K562 (cell line): ENCODE results near the gene TMEM101. TPM values are rescaled to one million over a fixed set of nuclear protein-coding genes. Genes with fewer than 3 reads are reported as not detected.

ENCODE experiments used
- ATAC-seq: fragments of 200-7000 bp; cut with Tn5 transposase; 3 replicates; pipeline ENCODE4 v1.9.1; 2020; ENCODE audit warnings: moderate library complexity
- Bru-seq: library from RNA; stranded (reverse); fragments of 400-500 nt; gene quantifications from one replicate; lab custom pipeline; 2021; lab: Mats Ljungman, UMichigan
- BruChase-seq, 2 experiments: library from RNA; stranded (reverse); fragments of 400-500 nt; gene quantifications; one replicate each; lab custom pipeline; 2021; lab: Mats Ljungman, UMichigan
- BruUV-seq: library from RNA; stranded (reverse); fragments of 400-500 nt; replicated peaks from 2 replicates; lab custom pipeline; 2021; lab: Mats Ljungman, UMichigan
- CTCF ChIA-PET: fragments of 300-600 bp; formaldehyde crosslinking; extraction: SDS; loops from one replicate; lab custom pipeline; 2021; ENCODE audit warnings: low intra/inter-chr PET ratio; lab: Yijun Ruan, JAX
- POLR2A ChIA-PET: fragments of 300-600, 350-650 bp; sonication (Branson Sonifier 250); formaldehyde crosslinking; extraction: SDS; loops from one replicate; lab custom pipeline; 2021; ENCODE audit warnings: antibody characterized with exemption, inconsistent platforms; lab: Yijun Ruan, JAX
- DNase-seq, 4 experiments: peaks; one replicate each; pipeline versions ENCODE4 v3.0.0 to v3.0.0-alpha.2; 2011 to 2018; ENCODE audit warnings: low spot score in 3 of 4, mixed read lengths in 3 of 4; ENCODE audit errors: extremely low read depth in 1 of 4
- FAIRE-seq: peaks from 2 replicates; lab custom pipeline; 2011; peaks lifted over from hg19 to GRCh38; lab: Jason Lieb, UNC
- H2AFZ ChIP-seq: 2 replicates; pipeline ENCODE4 v1.6.0; 2011; ENCODE audit warnings: low read depth, low read length, control low read depth, inconsistent platforms
- H3K27ac ChIP-seq: fragments of 200-600 bp; 3 replicates; pipeline ENCODE4 v1.8.0; 2011; ENCODE audit warnings: low read depth, mild to moderate bottlenecking, control low read depth, inconsistent platforms, low read length, moderate library complexity, mixed read lengths; ENCODE audit errors: extremely low read depth
- H3K27me3 ChIP-seq, 2 experiments: fragments of 300-600 bp in 1 of 2; 2 replicates in 1 of 2; 3 replicates in 1 of 2; pipeline versions ENCODE4 v1.6.0 to v1.8.0; 2011; ENCODE audit warnings: inconsistent platforms in 2 of 2, low read length in 2 of 2, mild to moderate bottlenecking in 1 of 2, mixed read lengths in 1 of 2, moderate library complexity in 1 of 2; ENCODE audit not compliant: control insufficient read depth in 2 of 2, insufficient read depth in 2 of 2
- H3K36me3 ChIP-seq: fragments of 300-600 bp; 3 replicates; pipeline ENCODE4 v1.8.0; 2011; ENCODE audit warnings: mild to moderate bottlenecking, low read length, inconsistent platforms; ENCODE audit not compliant: control insufficient read depth, insufficient read depth
- H3K4me1 ChIP-seq, 2 experiments: fragments of 200-600 bp in 1 of 2; replicated peaks in 1 of 2; 2 replicates in 1 of 2; 3 replicates in 1 of 2; pipeline versions ENCODE4 v1.5.1 to v1.8.0; 2011; ENCODE audit warnings: inconsistent platforms in 2 of 2, low read length in 2 of 2, mild to moderate bottlenecking in 1 of 2, mixed read lengths in 1 of 2, moderate library complexity in 1 of 2; ENCODE audit not compliant: control insufficient read depth in 2 of 2, insufficient read depth in 2 of 2
- H3K4me2 ChIP-seq: 2 replicates; pipeline ENCODE4 v1.6.1; 2011; ENCODE audit warnings: low read length, control low read depth, inconsistent platforms, mixed read lengths; ENCODE audit not compliant: insufficient read depth
- H3K4me3 ChIP-seq: fragments of 200-600 bp; sonication (generic), shearing (Covaris generic); 2 replicates; pipeline ENCODE4 v1.5.1; 2016; ENCODE audit warnings: control low read depth, inconsistent platforms
- H3K79me2 ChIP-seq: fragments of 200-600 bp; 3 replicates; pipeline ENCODE4 v1.8.0; 2011; ENCODE audit warnings: low read length, inconsistent platforms; ENCODE audit not compliant: control insufficient read depth, insufficient read depth
- H3K9ac ChIP-seq, 2 experiments: 2 replicates each; pipeline versions ENCODE4 v1.6.0 to v1.6.1; 2011; ENCODE audit warnings: low read depth in 2 of 2, low read length in 2 of 2, control low read depth in 1 of 2, inconsistent platforms in 1 of 2, mild to moderate bottlenecking in 1 of 2, mixed read lengths in 1 of 2; ENCODE audit not compliant: insufficient read depth in 1 of 2
- H3K9me1 ChIP-seq: one replicate; pipeline ENCODE4 v1.6.0; 2011; ENCODE audit warnings: inconsistent platforms, mild to moderate bottlenecking, low read length, moderate library complexity; ENCODE audit not compliant: control insufficient read depth, insufficient read depth
- H3K9me3 ChIP-seq: replicated peaks from 2 replicates; pipeline ENCODE4 v1.5.1; 2011; ENCODE audit warnings: low read depth, low read length, inconsistent platforms; ENCODE audit not compliant: control insufficient read depth, insufficient read depth
- H4K20me1 ChIP-seq: replicated peaks from 2 replicates; pipeline ENCODE4 v1.6.1; 2011; ENCODE audit warnings: low read length, inconsistent platforms, mixed read lengths; ENCODE audit not compliant: control insufficient read depth, insufficient read depth
- BRCA1 ChIP-seq, 2 experiments: fragments of 450-650 bp in 1 of 2; sonication (generic) in 1 of 2; formaldehyde crosslinking in 1 of 2; IDR thresholded peaks; 2 replicates each; pipeline versions ENCODE4 v1.5.0 to v1.6.1; 2017 to 2020; ENCODE audit warnings: mild to moderate bottlenecking in 1 of 2, missing genetic modification reagents in 1 of 2
- ETS1 ChIP-seq: conservative IDR thresholded peaks from 2 replicates; pipeline ENCODE4 v1.6.1; 2011; ENCODE audit warnings: low read depth, mild to moderate bottlenecking, low read length; ENCODE audit not compliant: control insufficient read depth
- HDAC1 ChIP-seq, 2 experiments: fragments of 450-650 bp; IDR thresholded peaks; 2 replicates each; pipeline ENCODE4 v1.6.1; 2016 to 2017; ENCODE audit warnings: inconsistent platforms in 1 of 2, mild to moderate bottlenecking in 1 of 2, moderate library complexity in 1 of 2
- HEY1 ChIP-seq: fragments of 250-450 bp; sonication (Bioruptor Pico); IDR thresholded peaks from 2 replicates; pipeline ENCODE4 v1.5.0; 2020; ENCODE audit warnings: mild to moderate bottlenecking, moderate library complexity, borderline replicate concordance
- KDM4B ChIP-seq, 2 experiments: fragments of 450-650 bp in 1 of 2; sonication (generic) in 1 of 2; IDR thresholded peaks; 2 replicates each; pipeline ENCODE4 v1.6.1; 2016 to 2017; ENCODE audit warnings: borderline replicate concordance in 2 of 2, antibody characterized with exemption in 1 of 2, low read depth in 1 of 2, mild to moderate bottlenecking in 1 of 2
- MAFG ChIP-seq: fragments of 450-650 bp; conservative IDR thresholded peaks from 2 replicates; pipeline ENCODE4 v1.6.1; 2016; ENCODE audit warnings: missing genetic modification characterization, missing compliant biosample characterization
- MAFK ChIP-seq: IDR thresholded peaks from 2 replicates; pipeline ENCODE4 v1.6.1; 2011; ENCODE audit warnings: low read length, improper control_type of control experiment
- MECOM ChIP-seq: fragments of 250-450 bp; sonication (Bioruptor Pico); IDR thresholded peaks from 2 replicates; pipeline ENCODE4 v1.8.0; 2022; ENCODE audit warnings: inconsistent platforms
- NCOR1 ChIP-seq: fragments of 450-650 bp; IDR thresholded peaks from 2 replicates; pipeline ENCODE4 v1.6.1; 2016; ENCODE audit warnings: mild to moderate bottlenecking, moderate library complexity
- POLR3A ChIP-seq: IDR thresholded peaks from 2 replicates; pipeline ENCODE4 v1.6.1; 2011; ENCODE audit warnings: borderline replicate concordance, mild to moderate bottlenecking, moderate library complexity; ENCODE audit not compliant: insufficient read length, insufficient read depth; ENCODE audit errors: extremely low read depth
- TARDBP ChIP-seq: fragments of 450-650 bp; IDR thresholded peaks from 2 replicates; pipeline ENCODE4 v1.6.1; 2016
- TCF7L2 ChIP-seq: fragments of 150-350 bp; IDR thresholded peaks from 2 replicates; pipeline ENCODE4 v1.6.1; 2016; ENCODE audit warnings: low read depth, mild to moderate bottlenecking, low read length, moderate library complexity
- ZNF24 ChIP-seq: fragments of 450-650 bp; IDR thresholded peaks from 2 replicates; pipeline ENCODE4 v1.6.1; 2016
- ZNF695 ChIP-seq: fragments of 450-650 bp; formaldehyde crosslinking; IDR thresholded peaks from 2 replicates; pipeline ENCODE4 v1.4.0; 2020; ENCODE audit warnings: mild to moderate bottlenecking, moderate library complexity
- ZNF75A ChIP-seq: fragments of 450-650 bp; formaldehyde crosslinking; IDR thresholded peaks from 2 replicates; pipeline ENCODE4 v1.4.0; 2020; ENCODE audit warnings: mild to moderate bottlenecking
- WGBS: fragments of 100-300 bp; shearing (Covaris generic); methylation state at CpG from one replicate; pipeline ENCODE4 v1.1.6; 2016; ENCODE audit warnings: low coverage, mixed read lengths; ENCODE audit not compliant: insufficient coverage; ENCODE audit errors: missing lambda C conversion rate; 5-methylcytosine and 5-hydroxymethylcytosine counted together
- in situ Hi-C: fragments of 300-500 bp; cut with MboI; formaldehyde crosslinking; loops from 4 replicates; pipeline ENCODE4 v1.15.0; 2018; ENCODE audit warnings: inconsistent platforms, mixed read lengths
- intact Hi-C: fragments of 100-400 bp; cut with micrococcal nuclease; formaldehyde crosslinking; loops from 2 replicates; pipeline ENCODE4 v1.14.2; 2022
- long read RNA-seq, 3 experiments: library from polyadenylated mRNA in 2 of 3; library from RNA in 1 of 3; unstranded in 2 of 3; stranded (forward) in 1 of 3; transcript quantifications; one replicate each; pipeline ENCODE4 v2.0.0, GENCODE V29; 2019 to 2022
- polyA minus RNA-seq, 3 experiments: library from RNA; depleted of rRNA, polyadenylated mRNA; stranded (reverse); fragments of >200 nt; gene quantifications; 2 replicates each; pipeline ENCODE4 v1.2.3, GENCODE V29; 2011
- polyA plus RNA-seq, 8 experiments: library from polyadenylated mRNA; depleted of rRNA in 4 of 8; stranded (reverse) in 5 of 8; unstranded in 3 of 8; fragments of >200 nt; fragmentation: Nextera tagmentation in 2 of 8; fragmentation: Illumina TruSeq in 1 of 8; extraction: Ambion mirVana in 2 of 8; extraction: Trizol in 1 of 8; gene quantifications; 2 replicates each; pipeline versions ENCODE4 v1.2.1 to v1.2.3, GENCODE V29; 2011 to 2014; ENCODE audit warnings: inconsistent platforms in 1 of 8, missing spikeins in 1 of 8
- total RNA-seq, 7 experiments: library from RNA; depleted of rRNA in 6 of 7; stranded (reverse); fragments of >200 nt in 6 of 7; fragmentation: Illumina TruSeq in 2 of 7; extraction: Trizol in 2 of 7; gene quantifications; 2 replicates each; pipeline versions ENCODE4 v1.2.1 to v1.2.3, GENCODE V29; 2011 to 2021; ENCODE audit warnings: low replicate concordance in 1 of 7

Gene TMEM101
- 29.2 and 76.2 TPM in 2 replicates for total RNA-seq (2011; cell fraction: chromatin; rRNA removed; ENCODE audit: low replicate concordance)
- total RNA-seq (2011; cell fraction: nucleolus; rRNA removed): 97.2 and 110 TPM in 2 replicates
- total RNA-seq (2011; cell fraction: nucleoplasm; rRNA removed): 81.8 and 82.7 TPM in 2 replicates
- 42.8 and 45.1 TPM in 2 replicates for total RNA-seq (2014; rRNA removed)
- total RNA-seq (2014; rRNA removed; fragmentation: Illumina TruSeq; extraction: Trizol): 17.8 and 22.4 TPM in 2 replicates
- total RNA-seq (2015; rRNA removed; fragmentation: Illumina TruSeq; extraction: Trizol): 27.2 and 30.8 TPM in 2 replicates
- total RNA-seq (2021): 35.6 and 37.8 TPM in 2 replicates
- 35.4 and 49.7 TPM in 2 replicates for polyA plus RNA-seq (2011; rRNA removed)
- polyA plus RNA-seq (2011; cell fraction: cytosol; rRNA removed): 81.1 and 94.4 TPM in 2 replicates
- 33.4 and 33.8 TPM in 2 replicates for polyA plus RNA-seq (2011; cell fraction: nucleus; rRNA removed)
- polyA plus RNA-seq (2012): 39.5 and 56.3 TPM in 2 replicates
- 21.2 and 31.4 TPM in 2 replicates for polyA plus RNA-seq (2014; fragmentation: Illumina TruSeq; extraction: Trizol)
- polyA plus RNA-seq (2014; fragmentation: Nextera tagmentation; extraction: Ambion mirVana): 100 to 1,000 TPM in 1 of 2 experiments, 10 to 100 TPM in 1; 79.4 to 110 TPM
- polyA plus RNA-seq (2014; rRNA removed): 50.9 and 55.7 TPM in 2 replicates
- 34.9 and 37.8 TPM in 2 replicates for polyA minus RNA-seq (2011; rRNA and poly(A)+ RNA removed)
- 18.9 and 27.4 TPM in 2 replicates for polyA minus RNA-seq (2011; cell fraction: cytosol; rRNA and poly(A)+ RNA removed)
- 13.7 and 19.7 TPM in 2 replicates for polyA minus RNA-seq (2011; cell fraction: nucleus; rRNA and poly(A)+ RNA removed)
- percentile 64 among the genes with signal in this experiment for Bru-seq, nascent RNA
- percentile 61 among the genes with signal in this experiment for BruChase-seq, experiment 1, labeled RNA remaining after a 2-hour chase
- BruChase-seq, experiment 2, labeled RNA remaining after a 6-hour chase: percentile 63 among the genes with signal in this experiment
- long read RNA-seq, experiment 1, transcript TMEM101-201 (4 exons, 1,536 nt): major isoform, 100 of 126 reads
- long read RNA-seq, experiment 1, partial matches to known transcripts: 20 of 126 reads
- long read RNA-seq, experiment 1, other reads (novel, unspliced or antisense): 6 of 126 reads
- long read RNA-seq, experiment 2, transcript TMEM101-201 (4 exons, 1,536 nt): major isoform, 32 of 47 reads
- long read RNA-seq, experiment 2, partial matches to known transcripts: 11 of 47 reads
- long read RNA-seq, experiment 2, other reads (novel, unspliced or antisense): 4 of 47 reads
- long read RNA-seq, experiment 3, transcript TMEM101-201 (4 exons, 1,536 nt): major isoform, 40 of 45 reads
- long read RNA-seq, experiment 3, partial matches to known transcripts: 0 of 45 reads
- long read RNA-seq, experiment 3, other reads (novel, unspliced or antisense): 5 of 45 reads

- Histone ChIP-seq H2AFZ (peak within 1 kb of the TSS; percentile 97), H3K4me1 (peaks cover 9 to 20% of the 10 kb centered on the region in 2 experiments; a peak in 4 of 5 replicates), H4K20me1 (no peaks in the 10 kb centered on the region), H3K9me3 (no peaks in the 10 kb centered on the region), H3K79me2 (peaks cover 12% of the 10 kb centered on the region; the same call in 2 of the 3 replicates), H3K9me1 (no peaks in the 10 kb centered on the region), H3K36me3 (peaks cover 16% of the 10 kb centered on the region; the same call in 1 of the 3 replicates), H3K4me2 (peak within 1 kb of the TSS; percentile 89), H3K27ac (peak within 1 kb of the TSS; percentile 78), H3K27me3 (no peaks in the 10 kb centered on the region), H3K4me3 (peak within 1 kb of the TSS; percentile 72), H3K9ac (peak within 1 kb of the TSS; percentile 92 to 99)
- 1% methylated on average over 43 of the region's 43 CpGs for WGBS
- TSS peak; percentile 67 for BruUV-seq
- in situ Hi-C loops (no loop called here), intact Hi-C loops (loop anchor here (10.0 kb wide), 1 partner anchor 150 kb away; no protein-coding TSS in a partner anchor)
- FAIRE-seq: peak; percentile 95
- peak; percentile 96 for ATAC-seq
- ChIA-PET CTCF (interaction anchor here (0.6 kb wide), 1 partner anchor 12 kb away, joined by 4 read pairs; no protein-coding TSS in a partner anchor), POLR2A (interaction anchor here (0.7 to 1.3 kb wide), 6 partner anchors 11 to 84 kb away, joined by 3 to 5 read pairs (median 4); no protein-coding TSS in a partner anchor)
- peak; percentile 93 to 96 (median 94) for DNase-seq
- TF ChIP-seq ZNF24 (no peak; the same call in 1 of the 2 replicates), TARDBP (0 out of 2 replicates have a peak, but pooled peaks have one; percentile 22), ETS1 (peak; percentile 98), HDAC1 (IDR thresholded peaks at IDR 0.05) (peak in 1 of 2 experiments; percentile 84; a peak in 2 of 4 replicates), POLR3A (no peak), ZNF695 (CRISPR knock-in tag) (no peak), HEY1 (no peak), MAFG (tag) (no peak), ZNF75A (CRISPR knock-in tag) (no peak), KDM4B (IDR thresholded peaks at IDR 0.05; ENCODE audit: borderline replicate concordance in 2 of 2, low read depth in 1 of 2) (peak in 1 of 2 experiments; percentile 98; a peak in 2 of 4 replicates), MAFK (peak; percentile 52), BRCA1 (IDR thresholded peaks at IDR 0.05) (no peak), BRCA1 (CRISPR knock-in tag; IDR thresholded peaks at IDR 0.05) (no peak), TCF7L2 (no peak), MECOM (CRISPR knock-in tag) (0 out of 2 replicates have a peak, but pooled peaks have one; percentile 8), NCOR1 (no peak)
Observed at GRCh38 chr17:44014437-44015172, at the start of gene TMEM101. Gene TMEM101, minus strand, starts transcription at chr17:44014963. Its CDS starts 11 bp downstream, at chr17:44014952.
